Loucy (cell line): ENCODE measurements around the gene RSPH3.

Source experiments
- H2AFZ ChIP-seq: fragments of 200-600 bp; sonication (generic); 2 replicates; pipeline ENCODE4 v1.6.0; 2016; ENCODE audit warnings: antibody characterized with exemption, mild to moderate bottlenecking, low read length, moderate library complexity
- H3F3A ChIP-seq: fragments of 200-600 bp; 2 replicates; pipeline ENCODE4 v1.6.0; 2016; ENCODE audit warnings: antibody characterized with exemption, low read depth, mild to moderate bottlenecking
- H3K27me3 ChIP-seq: fragments of 200-600 bp; sonication (generic); 2 replicates; pipeline ENCODE4 v1.6.1; 2014; ENCODE audit warnings: low read length, mild to moderate bottlenecking; ENCODE audit not compliant: insufficient read depth, poor library complexity, severe bottlenecking
- H3K36me3 ChIP-seq: fragments of 200-600 bp; sonication (generic); 2 replicates; pipeline ENCODE4 v1.6.1; 2016; ENCODE audit warnings: low read length; ENCODE audit not compliant: insufficient read depth
- H3K4me1 ChIP-seq: fragments of 200-600 bp; sonication (generic); 2 replicates; pipeline ENCODE4 v1.5.1; 2014; ENCODE audit warnings: low read length, mild to moderate bottlenecking; ENCODE audit not compliant: insufficient read depth, poor library complexity, severe bottlenecking
- H3K4me2 ChIP-seq: fragments of 200-600 bp; sonication (generic); 2 replicates; pipeline ENCODE4 v1.6.0; 2014; ENCODE audit warnings: antibody characterized with exemption, low read length, low read depth, mild to moderate bottlenecking; ENCODE audit not compliant: poor library complexity, severe bottlenecking
- H3K4me3 ChIP-seq: fragments of 200-600 bp; sonication (generic); 2 replicates; pipeline ENCODE4 v1.5.1; 2014; ENCODE audit warnings: low read length, mild to moderate bottlenecking, mixed read lengths; ENCODE audit not compliant: poor library complexity, severe bottlenecking
- H3K79me2 ChIP-seq: fragments of 200-600 bp; sonication (generic); 2 replicates; pipeline ENCODE4 v1.6.1; 2014; ENCODE audit warnings: low read length; ENCODE audit not compliant: insufficient read depth
- H3K9ac ChIP-seq: fragments of 200-600 bp; sonication (generic); 2 replicates; pipeline ENCODE4 v1.6.0; 2014; ENCODE audit warnings: mild to moderate bottlenecking, low read depth, low read length, moderate library complexity; ENCODE audit not compliant: poor library complexity, severe bottlenecking
- H3K9me2 ChIP-seq: fragments of 200-600 bp; sonication (generic); replicated peaks from 2 replicates; pipeline ENCODE4 v1.6.1; 2016; ENCODE audit warnings: low read depth, low read length, mixed read lengths
- H3K9me3 ChIP-seq: fragments of 200-600 bp; sonication (generic); 2 replicates; pipeline ENCODE4 v1.6.1; 2014; ENCODE audit warnings: mild to moderate bottlenecking, antibody characterized with exemption, low read length, low read depth; ENCODE audit not compliant: insufficient read depth
- H4K20me1 ChIP-seq: fragments of 200-600 bp; sonication (generic); 2 replicates; pipeline ENCODE4 v1.6.0; 2014; ENCODE audit warnings: antibody characterized with exemption, low read length, mild to moderate bottlenecking; ENCODE audit not compliant: insufficient read depth, poor library complexity, severe bottlenecking
- EZH2phosphoT487 ChIP-seq: fragments of 200-600 bp; IDR thresholded peaks from 2 replicates; pipeline ENCODE4 v1.6.1; 2018; ENCODE audit warnings: antibody characterized with exemption, mild to moderate bottlenecking, moderate library complexity, borderline replicate concordance
- TF ChIP-seq, protein P1 (sequence below): fragments of 200-600 bp; sonication (generic); conservative IDR thresholded peaks from 2 replicates; pipeline ENCODE4 v1.5.1; 2014; ENCODE audit warnings: mild to moderate bottlenecking, antibody characterized with exemption, low read length

Gene RSPH3

DNA sequence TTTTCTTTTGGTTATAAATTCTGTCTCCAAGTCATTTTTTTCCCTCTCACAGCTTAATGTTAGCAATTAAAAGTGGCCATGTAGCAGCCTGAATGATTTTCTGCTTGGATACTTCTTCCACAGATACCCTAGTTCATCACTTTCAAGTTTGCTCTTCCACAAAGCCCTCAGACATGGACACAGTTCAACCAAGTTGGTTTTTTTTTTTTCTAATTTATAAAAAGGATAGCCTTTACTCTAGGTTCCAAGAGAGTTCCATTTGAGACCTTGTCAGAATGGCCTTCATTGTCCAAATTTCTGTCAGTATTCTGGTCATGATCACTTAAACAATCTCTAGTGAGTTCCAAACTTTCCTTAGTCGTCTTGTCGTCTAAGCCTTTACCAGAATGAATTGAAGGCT, 40.0 kb downstream of the RSPH3 start:
- no peaks in the 10 kb centered on the region for H3K27me3 ChIP-seq
- H3K4me1 ChIP-seq, result no peaks in the 10 kb centered on the region
- H3K9ac ChIP-seq, result no peak overlapping the region
- H3K36me3 ChIP-seq, result no peaks in the 10 kb centered on the region
- no peak overlapping the region for H2AFZ ChIP-seq
- no peaks in the 10 kb centered on the region for H3F3A ChIP-seq
- H4K20me1 ChIP-seq, result no peaks in the 10 kb centered on the region
- no peaks in the 10 kb centered on the region for H3K79me2 ChIP-seq
- no peaks in the 10 kb centered on the region for H3K9me2 ChIP-seq
- H3K4me3 ChIP-seq, result no peak overlapping the region
- H3K4me2 ChIP-seq, result no peak overlapping the region
- H3K9me3 ChIP-seq, result no peaks in the 10 kb centered on the region
- no peak for TF ChIP-seq EZH2phosphoT487
- TF ChIP-seq, protein P1, sequence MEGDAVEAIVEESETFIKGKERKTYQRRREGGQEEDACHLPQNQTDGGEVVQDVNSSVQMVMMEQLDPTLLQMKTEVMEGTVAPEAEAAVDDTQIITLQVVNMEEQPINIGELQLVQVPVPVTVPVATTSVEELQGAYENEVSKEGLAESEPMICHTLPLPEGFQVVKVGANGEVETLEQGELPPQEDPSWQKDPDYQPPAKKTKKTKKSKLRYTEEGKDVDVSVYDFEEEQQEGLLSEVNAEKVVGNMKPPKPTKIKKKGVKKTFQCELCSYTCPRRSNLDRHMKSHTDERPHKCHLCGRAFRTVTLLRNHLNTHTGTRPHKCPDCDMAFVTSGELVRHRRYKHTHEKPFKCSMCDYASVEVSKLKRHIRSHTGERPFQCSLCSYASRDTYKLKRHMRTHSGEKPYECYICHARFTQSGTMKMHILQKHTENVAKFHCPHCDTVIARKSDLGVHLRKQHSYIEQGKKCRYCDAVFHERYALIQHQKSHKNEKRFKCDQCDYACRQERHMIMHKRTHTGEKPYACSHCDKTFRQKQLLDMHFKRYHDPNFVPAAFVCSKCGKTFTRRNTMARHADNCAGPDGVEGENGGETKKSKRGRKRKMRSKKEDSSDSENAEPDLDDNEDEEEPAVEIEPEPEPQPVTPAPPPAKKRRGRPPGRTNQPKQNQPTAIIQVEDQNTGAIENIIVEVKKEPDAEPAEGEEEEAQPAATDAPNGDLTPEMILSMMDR, result no peak

DNA sequence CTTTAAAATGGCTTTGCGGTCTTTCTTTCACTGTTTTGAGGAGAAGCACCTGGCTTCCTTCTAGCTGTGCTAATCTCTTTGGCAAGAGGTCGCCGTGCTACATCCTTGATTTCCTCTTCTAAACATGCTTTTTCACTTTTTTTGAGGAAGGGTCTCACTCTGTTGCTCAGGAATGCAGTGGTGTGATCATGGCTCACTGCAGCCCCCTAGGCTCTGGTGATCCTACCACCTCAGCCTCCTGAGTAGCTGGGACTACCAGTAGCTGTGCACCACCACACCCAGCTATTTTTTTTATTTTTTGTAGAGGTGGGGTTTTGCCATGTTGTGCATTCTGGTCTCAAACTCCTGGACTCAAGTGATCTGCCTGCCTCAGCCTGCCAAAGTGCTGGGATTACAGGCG, 40.5 kb downstream of the RSPH3 start:
- Histone ChIP-seq H3K9me3 (no peaks in the 10 kb centered on the region), H3K79me2 (no peaks in the 10 kb centered on the region), H3K4me1 (no peaks in the 10 kb centered on the region), H3K36me3 (no peaks in the 10 kb centered on the region), H2AFZ (no peak overlapping the region), H3K9me2 (no peaks in the 10 kb centered on the region), H4K20me1 (no peaks in the 10 kb centered on the region), H3K4me2 (no peak overlapping the region), H3K9ac (no peak overlapping the region), H3K27me3 (no peaks in the 10 kb centered on the region), H3K4me3 (no peak overlapping the region), H3F3A (no peaks in the 10 kb centered on the region)
- TF ChIP-seq, protein P1, result no peak
- no peak for TF ChIP-seq EZH2phosphoT487

DNA sequence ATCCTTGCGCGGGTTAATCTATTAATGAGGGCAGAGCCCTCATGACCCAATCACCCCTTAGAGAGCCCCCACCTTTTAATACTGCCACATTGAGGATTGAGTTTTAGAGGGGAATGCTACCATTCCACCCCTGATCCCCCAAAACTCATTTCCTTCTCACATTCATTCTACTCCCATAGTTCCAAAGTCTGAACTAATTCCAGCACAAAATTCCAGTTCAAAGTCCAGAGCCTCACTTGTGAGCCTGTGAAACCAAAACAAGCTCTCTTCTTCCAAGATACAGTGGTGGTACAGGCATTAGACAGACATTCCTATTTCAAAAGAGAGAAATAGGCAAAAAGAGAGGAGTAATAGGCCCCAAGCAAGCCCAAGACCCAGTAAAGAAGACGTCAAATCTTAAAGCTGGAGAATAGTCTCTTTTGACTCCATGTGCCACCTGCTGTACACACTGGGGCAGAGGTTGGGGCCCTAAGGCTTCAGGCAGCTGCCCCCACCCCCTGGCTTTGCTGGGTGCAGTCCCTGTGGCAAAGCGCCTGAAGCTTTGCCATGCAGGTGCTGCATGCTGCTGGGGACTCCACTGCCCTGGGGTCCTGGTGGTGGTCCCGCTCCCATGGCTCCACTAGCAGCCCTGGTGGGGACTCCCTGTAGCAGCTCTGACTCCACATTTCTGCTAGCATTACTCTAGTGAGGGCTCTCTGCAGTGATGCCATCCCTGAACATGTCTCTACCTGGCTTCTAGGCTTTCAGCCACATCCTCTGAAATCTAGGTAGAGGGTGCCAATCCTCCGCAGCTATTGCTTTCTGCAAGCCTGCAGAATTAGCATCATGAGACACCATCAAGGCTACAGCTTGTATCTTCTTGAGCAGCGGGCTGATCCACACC, 41.3 kb downstream of the RSPH3 start:
- Histone ChIP-seq H3K27me3 (no peaks in the 10 kb centered on the region), H3K9ac (no peak overlapping the region), H3K9me2 (no peaks in the 10 kb centered on the region), H3K4me2 (no peak overlapping the region), H3K4me3 (no peak overlapping the region), H4K20me1 (no peaks in the 10 kb centered on the region), H2AFZ (no peak overlapping the region), H3K79me2 (no peaks in the 10 kb centered on the region), H3F3A (no peaks in the 10 kb centered on the region), H3K4me1 (no peaks in the 10 kb centered on the region), H3K36me3 (no peaks in the 10 kb centered on the region), H3K9me3 (no peaks in the 10 kb centered on the region)
- TF ChIP-seq, protein P1, result no peak; the same call in 1 of the 2 replicates
- TF ChIP-seq EZH2phosphoT487, result no peak
